Heart left ventricle (tissue), 13 donors: Measurements from ENCODE around the gene ZDBF2.

Experiments
- CTCF ChIP-seq, 12 donors: fragments of 200-600 bp; sonication (generic) in 4 of 12; IDR thresholded peaks; one replicate each; pipeline versions ENCODE4 v1.5.0 to v1.8.0; 2018 to 2022; ENCODE audit warnings: antibody characterized with exemption in 12 of 12, mild to moderate bottlenecking in 5 of 12
- POLR2A ChIP-seq, 2 donors: fragments of 450-650 bp; IDR thresholded peaks; one replicate each; pipeline ENCODE4 v1.6.1; 2017; ENCODE audit warnings: antibody characterized with exemption in 2 of 2, mild to moderate bottlenecking in 2 of 2, moderate library complexity in 2 of 2
- donor health status: ischemic (EF 13 %, LVEDD 7.1; RV severe dilation, severe dysfunction).
- donor health status: DM: no; HTN: yes; CAD: no.
- donor health status: DM: no; HTN: no; CAD: no.
- donor health status: ischemic (EF 25% LVEDD 6.9; RV normal size, moderate dysfunction).
- donor health status: ischemic (EF 25% LVEDD 5.7; RV mildly dilated, moderate dysfunction).
- donor health status: ischemic (EF 35%, LVEDD 5.7; RV mildly dilated, moderate dysfunction).
- donor health status: nonischemic (EF 11% LVEDD 7.7; RV severe dilation, severe dysfunction).
- donor health status: DM: yes; HTN: yes; CAD: no.
- donor health status: PGD.
- donor health status: ischemic (EF 29% LVEDD 5.4; RV normal size, mild dysfunction).
- donor health status: nonischemic (EF 23%, LVEDD 6.1; RV moderate dilation, normal function).

GRCh38 chr2:206289391-206289790 lies 14.9 kb downstream of the ZDBF2 start:
- no peak for TF ChIP-seq CTCF (IDR thresholded peaks at IDR 0.05)
- TF ChIP-seq POLR2A (IDR thresholded peaks at IDR 0.05), result no peak
